Erythroblast (primary cell): Measurements from ENCODE around the gene UBD.

Experiments
- GATA1 ChIP-seq: IDR thresholded peaks from 2 replicates; pipeline ENCODE4 v1.6.1; 2011; ENCODE audit warnings: low read depth, mild to moderate bottlenecking, control low read depth, low read length, moderate library complexity
- POLR2A ChIP-seq: IDR thresholded peaks from 2 replicates; pipeline ENCODE4 v1.6.1; 2011; ENCODE audit warnings: mild to moderate bottlenecking, low read length

GRCh38 chr6:29561606-29562181 lies 2.2 kb upstream of the UBD start:
- TF ChIP-seq POLR2A (no peak), GATA1 (no peak)
